BJ (cell line): Measurements from ENCODE around the gene SOX9. TPM values are rescaled to one million over a fixed set of nuclear protein-coding genes. Genes with fewer than 3 reads are reported as not detected.

Experiments used
- CTCF ChIA-PET: fragments of 350-600 bp; formaldehyde crosslinking; extraction: SDS; loops from one replicate; lab custom pipeline; 2021; ENCODE audit warnings: antibody characterized with exemption, inconsistent platforms; lab: Yijun Ruan, JAX
- POLR2A ChIA-PET: fragments of 300-600 bp; sonication (Branson Sonifier 250); formaldehyde crosslinking; extraction: SDS; loops from one replicate; lab custom pipeline; 2021; ENCODE audit warnings: antibody characterized with exemption; lab: Charles Lee
- DNase-seq: peaks from one replicate; pipeline ENCODE4 v3.0.0-alpha.2; 2011; ENCODE audit warnings: low read depth
- H3K27me3 ChIP-seq: 2 replicates; pipeline ENCODE4 v1.6.0; 2011; ENCODE audit warnings: low read length; ENCODE audit not compliant: control insufficient read depth, insufficient read depth
- H3K36me3 ChIP-seq: 2 replicates; pipeline ENCODE4 v1.5.1; 2011; ENCODE audit warnings: low read length; ENCODE audit not compliant: control insufficient read depth, insufficient read depth
- H3K4me3 ChIP-seq: 2 replicates; pipeline ENCODE4 v1.5.1; 2011; ENCODE audit warnings: low read depth, mild to moderate bottlenecking, control low read depth, low read length
- polyA plus RNA-seq: library from polyadenylated mRNA; depleted of rRNA; stranded (reverse); fragments of >200 nt; gene quantifications from 2 replicates; pipeline ENCODE4 v1.2.3, GENCODE V29; 2011
- TF ChIP-seq, protein P1 (sequence below): IDR thresholded peaks from 2 replicates; pipeline ENCODE4 v1.5.1; 2011; ENCODE audit warnings: low read depth, mild to moderate bottlenecking, control low read depth, inconsistent platforms, low read length, moderate library complexity; ENCODE audit not compliant: insufficient read depth

SOX9 gene
- polyA plus RNA-seq, 1 experiment: 0.54 TPM

DNA sequence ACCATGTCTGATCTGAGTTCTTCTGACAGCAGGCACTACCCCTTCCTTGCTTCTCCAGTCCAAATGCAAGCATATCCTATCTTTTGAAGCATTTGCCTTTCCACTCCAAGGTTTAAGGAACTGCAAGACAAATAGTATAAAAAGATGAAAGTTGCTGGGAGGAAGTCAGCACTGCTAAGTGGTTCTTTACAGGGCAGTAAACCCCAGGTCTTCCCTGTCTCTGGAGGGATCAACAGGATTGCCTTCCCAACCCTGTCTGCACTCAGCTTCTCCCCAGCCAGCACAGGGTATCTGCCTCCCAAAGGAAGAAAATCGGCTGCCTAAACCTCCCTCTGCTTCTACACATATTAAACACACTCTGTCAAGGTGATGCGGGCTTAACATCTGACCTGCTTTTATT, 46.8 kb downstream of the SOX9 start:
- H3K27me3 ChIP-seq: no peaks in the 10 kb centered on the region

DNA sequence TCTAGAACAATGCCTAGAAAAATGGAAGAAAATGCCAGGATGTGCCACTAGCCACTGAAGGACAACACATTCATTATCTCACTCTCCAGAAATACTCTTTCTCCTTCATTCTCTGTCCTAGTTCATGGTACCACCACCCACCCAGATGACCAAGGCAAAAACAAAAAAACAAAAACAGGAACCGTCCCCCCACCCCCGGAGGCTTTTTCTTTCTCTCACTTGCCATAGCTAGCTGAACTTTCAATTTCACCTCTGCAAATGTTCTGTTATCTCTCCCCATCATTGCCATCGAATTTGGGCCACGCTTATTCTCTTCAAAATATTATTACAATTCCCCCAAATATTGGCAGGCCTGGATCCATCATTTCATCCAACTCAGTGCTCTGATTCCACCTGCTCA, 49.0 kb downstream of the SOX9 start:
- TF ChIP-seq, protein P1, sequence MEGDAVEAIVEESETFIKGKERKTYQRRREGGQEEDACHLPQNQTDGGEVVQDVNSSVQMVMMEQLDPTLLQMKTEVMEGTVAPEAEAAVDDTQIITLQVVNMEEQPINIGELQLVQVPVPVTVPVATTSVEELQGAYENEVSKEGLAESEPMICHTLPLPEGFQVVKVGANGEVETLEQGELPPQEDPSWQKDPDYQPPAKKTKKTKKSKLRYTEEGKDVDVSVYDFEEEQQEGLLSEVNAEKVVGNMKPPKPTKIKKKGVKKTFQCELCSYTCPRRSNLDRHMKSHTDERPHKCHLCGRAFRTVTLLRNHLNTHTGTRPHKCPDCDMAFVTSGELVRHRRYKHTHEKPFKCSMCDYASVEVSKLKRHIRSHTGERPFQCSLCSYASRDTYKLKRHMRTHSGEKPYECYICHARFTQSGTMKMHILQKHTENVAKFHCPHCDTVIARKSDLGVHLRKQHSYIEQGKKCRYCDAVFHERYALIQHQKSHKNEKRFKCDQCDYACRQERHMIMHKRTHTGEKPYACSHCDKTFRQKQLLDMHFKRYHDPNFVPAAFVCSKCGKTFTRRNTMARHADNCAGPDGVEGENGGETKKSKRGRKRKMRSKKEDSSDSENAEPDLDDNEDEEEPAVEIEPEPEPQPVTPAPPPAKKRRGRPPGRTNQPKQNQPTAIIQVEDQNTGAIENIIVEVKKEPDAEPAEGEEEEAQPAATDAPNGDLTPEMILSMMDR: no peak
- ChIA-PET CTCF (no interaction called here), POLR2A (no interaction called here)
- H3K36me3 ChIP-seq: no peaks in the 10 kb centered on the region
- no peak overlapping the region for H3K4me3 ChIP-seq
- no peaks in the 10 kb centered on the region for H3K27me3 ChIP-seq
- DNase-seq: no peak

More for the DNA sequence above, 46.8 kb downstream of the SOX9 start:
- DNase-seq: no peak
- TF ChIP-seq, protein P1: no peak
- Histone ChIP-seq H3K4me3 (no peak overlapping the region), H3K36me3 (no peaks in the 10 kb centered on the region)
- ChIA-PET POLR2A (no interaction called here), CTCF (no interaction called here)

DNA sequence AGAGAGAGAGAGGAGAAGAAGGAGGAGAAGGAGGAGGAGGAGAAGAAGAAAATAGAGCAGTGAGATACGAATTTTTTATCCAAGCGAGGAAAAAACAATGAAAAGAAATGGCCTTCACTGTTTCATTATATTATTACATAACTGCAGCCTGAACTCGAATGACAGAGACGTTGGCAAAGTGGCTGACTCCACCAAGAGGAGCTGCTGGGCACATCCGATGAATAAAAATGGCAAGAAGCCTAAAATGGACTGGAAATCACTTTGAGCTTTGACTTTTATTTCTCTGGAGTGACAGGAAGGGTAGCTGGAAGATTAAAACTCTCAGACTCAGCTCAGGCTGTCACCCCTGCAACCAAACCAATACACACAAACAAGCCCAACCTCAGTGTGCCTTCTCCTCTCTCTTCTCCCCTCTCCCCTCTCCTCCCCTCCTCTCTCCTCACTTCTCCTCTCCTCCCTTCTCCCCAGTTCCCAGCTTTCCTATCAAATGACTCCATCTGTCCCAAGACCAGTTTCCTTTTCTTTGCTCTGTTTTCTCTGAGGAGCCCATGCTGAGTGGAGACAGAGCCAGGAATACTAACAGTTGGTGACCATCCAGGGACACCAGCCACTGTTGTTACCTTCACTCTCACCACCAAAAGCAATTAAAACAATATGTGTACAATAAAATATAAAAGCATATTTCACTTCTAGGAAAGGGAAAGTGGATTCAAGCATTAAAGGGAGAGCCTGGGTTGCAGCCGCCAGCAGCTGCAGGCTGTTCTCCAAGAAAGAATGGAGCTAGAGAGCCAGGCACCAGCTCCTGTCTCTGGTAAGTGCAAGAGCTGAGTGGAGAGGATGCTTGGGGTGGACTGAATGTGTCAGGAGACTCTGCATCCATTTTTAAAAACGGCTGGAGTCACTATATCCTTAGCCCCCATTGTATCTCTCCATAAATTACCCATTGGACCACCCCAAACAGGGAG, 51.2 kb downstream of the SOX9 start:
- H3K27me3 ChIP-seq: no peaks in the 10 kb centered on the region
- CTCF ChIA-PET: interaction anchor here (1.1 kb wide), 1 partner anchor 18 kb away, joined by 3 read pairs; no protein-coding TSS in a partner anchor
- TF ChIP-seq, protein P1: no peak
- H3K4me3 ChIP-seq: no peak overlapping the region
- DNase-seq: no peak
- POLR2A ChIA-PET: no interaction called here
- H3K36me3 ChIP-seq: no peaks in the 10 kb centered on the region

DNA sequence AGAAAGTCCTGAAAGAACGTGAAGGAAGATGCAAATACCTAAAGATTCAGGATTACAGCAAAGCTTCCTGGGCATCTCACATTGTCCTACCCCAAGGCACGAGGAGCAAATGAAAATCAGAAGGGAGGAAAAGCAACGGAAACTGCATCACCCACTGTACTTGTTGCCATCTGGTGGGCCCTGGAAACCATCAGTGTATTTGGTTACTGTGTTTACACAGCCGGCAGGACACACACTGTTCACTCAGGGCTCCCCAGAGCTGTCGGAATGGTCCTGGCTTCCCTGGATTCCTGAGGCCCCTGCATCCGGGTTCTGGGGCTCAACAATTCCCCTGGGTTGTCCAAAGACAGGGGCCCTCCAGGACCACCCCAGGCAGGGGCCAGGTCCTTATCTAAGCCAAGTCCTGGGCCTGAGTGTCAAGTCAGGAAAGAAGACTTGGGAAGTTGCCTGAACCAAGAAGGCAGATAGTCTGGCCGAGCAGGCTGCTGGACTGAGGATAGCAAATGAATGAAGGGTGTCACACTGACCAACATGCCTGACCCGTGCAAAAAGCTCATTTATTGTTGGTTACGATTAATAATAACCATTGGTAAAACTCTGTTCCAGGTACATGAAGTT, 52.8 kb downstream of the SOX9 start:
- DNase-seq: no peak
- ChIA-PET CTCF (no interaction called here), POLR2A (no interaction called here)
- Histone ChIP-seq H3K36me3 (no peaks in the 10 kb centered on the region), H3K4me3 (no peak overlapping the region), H3K27me3 (no peaks in the 10 kb centered on the region)
- TF ChIP-seq, protein P1: no peak

DNA sequence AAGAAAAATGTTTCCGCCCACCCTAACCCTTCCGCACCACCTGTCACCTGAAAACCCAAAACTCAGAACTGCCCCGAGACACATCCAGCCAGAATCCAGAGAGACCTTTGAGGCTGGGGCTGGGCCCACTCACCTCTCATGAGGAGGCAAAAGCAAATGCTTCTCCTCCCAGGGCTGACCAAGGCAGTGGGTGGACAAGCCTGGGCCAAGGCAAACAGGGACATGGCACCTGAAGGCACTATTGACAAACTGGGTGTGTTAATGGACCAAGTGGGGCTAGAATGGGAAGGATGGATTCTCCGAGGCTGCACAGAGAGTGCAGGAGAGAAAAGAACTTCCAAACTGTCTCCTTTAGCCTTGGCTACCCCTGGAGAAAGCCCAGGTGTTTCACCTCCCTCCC, 54.4 kb downstream of the SOX9 start:
- POLR2A ChIA-PET: no interaction called here
- Histone ChIP-seq H3K36me3 (no peaks in the 10 kb centered on the region), H3K27me3 (no peaks in the 10 kb centered on the region), H3K4me3 (no peak overlapping the region)
- CTCF ChIA-PET: no interaction called here
- TF ChIP-seq, protein P1: no peak
- no peak for DNase-seq
